DND-41 (cell line): ENCODE measurements around the gene ERCC2.

Experiments
- ATAC-seq: fragments of 200-7000 bp; cut with Tn5 transposase; 3 replicates; pipeline ENCODE4 v1.9.1; 2021; ENCODE audit warnings: low read depth; ENCODE audit not compliant: insufficient read depth
- DNase-seq: peaks from one replicate; pipeline ENCODE4 v3.0.0-alpha.2; 2020
- H2AFZ ChIP-seq: 2 replicates; pipeline ENCODE4 v1.6.0; 2012; ENCODE audit warnings: low read depth, low read length
- H3K27ac ChIP-seq: 2 replicates; pipeline ENCODE4 v1.5.1; 2012; ENCODE audit warnings: low read length, inconsistent platforms
- H3K27me3 ChIP-seq: fragments of 200-600 bp; sonication (generic); 2 replicates; pipeline ENCODE4 v1.6.0; 2012; ENCODE audit warnings: low read length, mild to moderate bottlenecking, inconsistent platforms; ENCODE audit not compliant: insufficient read depth, poor library complexity
- H3K36me3 ChIP-seq: 2 replicates; pipeline ENCODE4 v1.5.1; 2012; ENCODE audit warnings: low read length, inconsistent platforms; ENCODE audit not compliant: insufficient read depth
- H3K4me1 ChIP-seq: 2 replicates; pipeline ENCODE4 v1.5.1; 2012; ENCODE audit warnings: mild to moderate bottlenecking, low read length; ENCODE audit not compliant: insufficient read depth
- H3K4me2 ChIP-seq: 2 replicates; pipeline ENCODE4 v1.6.0; 2012; ENCODE audit warnings: mild to moderate bottlenecking, moderate library complexity, low read length, inconsistent platforms; ENCODE audit not compliant: insufficient read depth
- H3K4me3 ChIP-seq, 2 experiments: fragments of 200-600 bp in 1 of 2; shearing (Covaris generic) in 1 of 2; 2 replicates each; pipeline ENCODE4 v1.5.1; 2012 to 2016; ENCODE audit warnings: inconsistent platforms in 2 of 2, low read length in 2 of 2, mild to moderate bottlenecking in 2 of 2, low read depth in 1 of 2, moderate library complexity in 1 of 2
- H3K79me2 ChIP-seq: 2 replicates; pipeline ENCODE4 v1.6.0; 2012; ENCODE audit warnings: low read length, inconsistent platforms; ENCODE audit not compliant: insufficient read depth
- H3K9ac ChIP-seq: 2 replicates; pipeline ENCODE4 v1.6.0; 2012; ENCODE audit warnings: low read depth, mild to moderate bottlenecking, inconsistent platforms, low read length, moderate library complexity
- H3K9me3 ChIP-seq: 2 replicates; pipeline ENCODE4 v1.5.1; 2012; ENCODE audit warnings: low read length, moderate library complexity, mild to moderate bottlenecking, inconsistent platforms; ENCODE audit not compliant: insufficient read depth, severe bottlenecking
- H4K20me1 ChIP-seq: 2 replicates; pipeline ENCODE4 v1.6.0; 2012; ENCODE audit warnings: low read length; ENCODE audit not compliant: insufficient read depth
- CTCF ChIP-seq: IDR thresholded peaks from 2 replicates; pipeline ENCODE4 v1.5.1; 2012; ENCODE audit warnings: borderline replicate concordance, low read length, moderate library complexity, mild to moderate bottlenecking; ENCODE audit not compliant: poor library complexity, severe bottlenecking; ENCODE audit errors: extremely low read depth
- EZH2 ChIP-seq: IDR thresholded peaks from 3 replicates; pipeline ENCODE4 v1.6.1; 2012; ENCODE audit warnings: borderline replicate concordance, low read depth, mild to moderate bottlenecking, moderate library complexity, low read length, inconsistent platforms; ENCODE audit not compliant: severe bottlenecking

ERCC2 gene

DNA sequence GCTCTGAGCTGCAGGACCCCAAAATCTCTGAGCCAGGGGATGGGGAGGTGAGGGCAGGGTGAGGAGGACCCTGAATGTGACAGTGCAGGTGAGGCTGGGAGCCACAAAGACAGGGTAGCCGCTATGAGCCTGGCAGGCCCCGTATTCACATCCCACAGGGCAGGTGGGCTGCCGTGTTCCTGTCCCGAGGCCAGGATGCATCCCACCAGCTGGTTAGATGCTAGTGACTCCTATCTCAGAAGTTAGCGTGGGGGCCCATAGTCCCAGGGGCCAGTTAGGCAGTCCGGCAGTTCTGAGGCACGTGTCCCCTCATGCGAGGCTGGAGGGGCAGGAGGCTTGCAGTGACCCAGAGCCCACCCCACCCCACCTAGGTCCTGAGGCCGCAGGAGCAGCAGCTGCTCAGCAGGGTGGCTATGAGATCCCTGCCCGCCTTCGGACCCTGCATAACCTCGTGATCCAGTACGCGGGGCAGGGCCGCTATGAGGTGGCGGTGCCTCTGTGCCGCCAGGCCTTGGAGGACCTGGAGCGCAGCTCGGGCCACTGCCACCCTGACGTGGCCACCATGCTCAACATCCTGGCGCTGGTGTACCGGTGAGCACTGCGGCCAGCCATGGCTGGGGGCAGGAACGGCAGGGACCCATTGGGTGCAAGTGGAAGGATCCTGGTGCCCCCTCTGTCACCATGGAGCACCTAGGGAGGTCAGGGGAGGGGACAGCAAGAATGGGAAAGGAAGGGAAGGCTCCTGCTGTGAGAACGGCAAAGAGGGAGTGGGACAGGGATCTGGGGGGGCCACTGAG, 22.6 kb downstream of the ERCC2 start:
- H3K9me3 ChIP-seq = no peaks in the 10 kb centered on the region
- no peaks in the 10 kb centered on the region for H3K27me3 ChIP-seq
- H3K4me3 ChIP-seq = no peak overlapping the region
- ATAC-seq = no peak
- H2AFZ ChIP-seq = no peak overlapping the region
- H3K79me2 ChIP-seq = no peaks in the 10 kb centered on the region
- no peak for DNase-seq
- H4K20me1 ChIP-seq = no peaks in the 10 kb centered on the region
- peaks cover 24% of the 10 kb centered on the region for H3K36me3 ChIP-seq
- no peak overlapping the region for H3K4me2 ChIP-seq
- TF ChIP-seq CTCF (no peak), EZH2 (no peak)
- no peak overlapping the region for H3K9ac ChIP-seq
- no peak overlapping the region for H3K27ac ChIP-seq
- no peaks in the 10 kb centered on the region for H3K4me1 ChIP-seq

DNA sequence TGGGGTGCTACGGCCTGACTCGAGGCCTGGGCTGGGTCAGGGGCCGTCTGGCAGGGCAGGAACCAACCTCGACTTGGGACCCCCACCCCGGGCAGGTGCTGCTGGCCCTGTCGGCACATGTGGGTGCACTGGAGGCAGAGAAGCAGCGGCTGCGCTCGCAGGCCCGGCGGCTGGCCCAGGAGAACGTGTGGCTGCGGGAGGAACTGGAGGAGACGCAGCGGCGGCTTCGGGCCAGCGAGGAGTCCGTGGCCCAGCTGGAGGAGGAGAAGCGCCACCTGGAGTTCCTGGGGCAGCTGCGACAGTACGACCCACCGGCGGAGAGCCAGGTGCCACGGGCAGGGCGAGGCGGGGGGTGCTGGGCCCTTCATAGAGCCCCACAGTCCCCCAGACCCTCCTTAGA, 23.9 kb downstream of the ERCC2 start:
- H3K4me1 ChIP-seq = no peaks in the 10 kb centered on the region
- H3K79me2 ChIP-seq = no peaks in the 10 kb centered on the region
- no peak for DNase-seq
- H3K27ac ChIP-seq = no peak overlapping the region
- no peak overlapping the region for H2AFZ ChIP-seq
- no peak for TF ChIP-seq EZH2
- TF ChIP-seq CTCF = no peak
- no peak overlapping the region for H3K9ac ChIP-seq
- H4K20me1 ChIP-seq = no peaks in the 10 kb centered on the region
- no peak overlapping the region for H3K4me2 ChIP-seq
- no peaks in the 10 kb centered on the region for H3K27me3 ChIP-seq
- H3K4me3 ChIP-seq = no peak overlapping the region
- peaks cover 11% of the 10 kb centered on the region; the same call in 1 of the 2 replicates for H3K36me3 ChIP-seq
- no peaks in the 10 kb centered on the region for H3K9me3 ChIP-seq
- ATAC-seq = no peak

- H4K20me1 ChIP-seq = no peaks in the 10 kb centered on the region
- TF ChIP-seq EZH2 (no peak), CTCF (no peak)
- no peak overlapping the region for H2AFZ ChIP-seq
- no peaks in the 10 kb centered on the region for H3K27me3 ChIP-seq
- H3K4me3 ChIP-seq = no peak overlapping the region
- H3K36me3 ChIP-seq = peaks cover 3% of the 10 kb centered on the region; the same call in 1 of the 2 replicates
- DNase-seq (no peak), ATAC-seq (no peak)
- no peaks in the 10 kb centered on the region for H3K9me3 ChIP-seq
- H3K79me2 ChIP-seq = no peaks in the 10 kb centered on the region
- no peak overlapping the region for H3K9ac ChIP-seq
- H3K4me1 ChIP-seq = no peaks in the 10 kb centered on the region
- H3K4me2 ChIP-seq = no peak overlapping the region
- no peak overlapping the region for H3K27ac ChIP-seq
These were observed 24.9 kb downstream of the ERCC2 start for GRCh38 chr19:45345506-45345860.
